ENCODE data around the gene KY. TPM values are rescaled to one million over a fixed set of nuclear protein-coding genes. Genes with fewer than 3 reads are reported as not detected.

The KY gene
- total and polyA plus RNA-seq, 10 of the 15 experiments (the other 5 are each of a cell fraction or from before 2014, with no cell fraction given), result 0.04 to 0.11 TPM; not detected in 8

- TF ChIP-seq LARP7 (IDR thresholded peaks at IDR 0.05), result no peak
- no peak for TF ChIP-seq SIN3A (IDR thresholded peaks at IDR 0.05; ENCODE audit: low read depth, low read length)
- no peak for TF ChIP-seq SMAD1 (IDR thresholded peaks at IDR 0.05; ENCODE audit: low read depth, partially characterized antibody)
These were observed 51.9 kb downstream of the KY start (continued) for GRCh38 chr3:134598763-134599545.

- in situ Hi-C loops (cut with MboI), result no loop called here
- no peak for TF ChIP-seq EP300 (IDR thresholded peaks at IDR 0.05; ENCODE audit: borderline replicate concordance in 1 of 2, control insufficient read depth in 1 of 2, low read depth in 2 of 2, low read length in 2 of 2)
- TF ChIP-seq, protein P1, sequence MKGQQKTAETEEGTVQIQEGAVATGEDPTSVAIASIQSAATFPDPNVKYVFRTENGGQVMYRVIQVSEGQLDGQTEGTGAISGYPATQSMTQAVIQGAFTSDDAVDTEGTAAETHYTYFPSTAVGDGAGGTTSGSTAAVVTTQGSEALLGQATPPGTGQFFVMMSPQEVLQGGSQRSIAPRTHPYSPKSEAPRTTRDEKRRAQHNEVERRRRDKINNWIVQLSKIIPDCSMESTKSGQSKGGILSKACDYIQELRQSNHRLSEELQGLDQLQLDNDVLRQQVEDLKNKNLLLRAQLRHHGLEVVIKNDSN (IDR thresholded peaks at IDR 0.05; ENCODE audit: borderline replicate concordance, extremely low read length, insufficient read depth, low read depth, low read length), result no peak
- TF ChIP-seq RELA (IDR thresholded peaks at IDR 0.05; ENCODE audit: borderline replicate concordance, partially characterized antibody), result no peak
- no peak for TF ChIP-seq NFIC (IDR thresholded peaks at IDR 0.05; ENCODE audit: low read depth, low read length)
- no peak for TF ChIP-seq IRF4 (IDR thresholded peaks at IDR 0.05; ENCODE audit: low read depth, low read length)
- TF ChIP-seq, protein P2, sequence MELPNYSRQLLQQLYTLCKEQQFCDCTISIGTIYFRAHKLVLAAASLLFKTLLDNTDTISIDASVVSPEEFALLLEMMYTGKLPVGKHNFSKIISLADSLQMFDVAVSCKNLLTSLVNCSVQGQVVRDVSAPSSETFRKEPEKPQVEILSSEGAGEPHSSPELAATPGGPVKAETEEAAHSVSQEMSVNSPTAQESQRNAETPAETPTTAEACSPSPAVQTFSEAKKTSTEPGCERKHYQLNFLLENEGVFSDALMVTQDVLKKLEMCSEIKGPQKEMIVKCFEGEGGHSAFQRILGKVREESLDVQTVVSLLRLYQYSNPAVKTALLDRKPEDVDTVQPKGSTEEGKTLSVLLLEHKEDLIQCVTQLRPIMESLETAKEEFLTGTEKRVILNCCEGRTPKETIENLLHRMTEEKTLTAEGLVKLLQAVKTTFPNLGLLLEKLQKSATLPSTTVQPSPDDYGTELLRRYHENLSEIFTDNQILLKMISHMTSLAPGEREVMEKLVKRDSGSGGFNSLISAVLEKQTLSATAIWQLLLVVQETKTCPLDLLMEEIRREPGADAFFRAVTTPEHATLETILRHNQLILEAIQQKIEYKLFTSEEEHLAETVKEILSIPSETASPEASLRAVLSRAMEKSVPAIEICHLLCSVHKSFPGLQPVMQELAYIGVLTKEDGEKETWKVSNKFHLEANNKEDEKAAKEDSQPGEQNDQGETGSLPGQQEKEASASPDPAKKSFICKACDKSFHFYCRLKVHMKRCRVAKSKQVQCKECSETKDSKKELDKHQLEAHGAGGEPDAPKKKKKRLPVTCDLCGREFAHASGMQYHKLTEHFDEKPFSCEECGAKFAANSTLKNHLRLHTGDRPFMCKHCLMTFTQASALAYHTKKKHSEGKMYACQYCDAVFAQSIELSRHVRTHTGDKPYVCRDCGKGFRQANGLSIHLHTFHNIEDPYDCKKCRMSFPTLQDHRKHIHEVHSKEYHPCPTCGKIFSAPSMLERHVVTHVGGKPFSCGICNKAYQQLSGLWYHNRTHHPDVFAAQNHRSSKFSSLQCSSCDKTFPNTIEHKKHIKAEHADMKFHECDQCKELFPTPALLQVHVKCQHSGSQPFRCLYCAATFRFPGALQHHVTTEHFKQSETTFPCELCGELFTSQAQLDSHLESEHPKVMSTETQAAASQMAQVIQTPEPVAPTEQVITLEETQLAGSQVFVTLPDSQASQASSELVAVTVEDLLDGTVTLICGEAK (IDR thresholded peaks at IDR 0.05; ENCODE audit: borderline replicate concordance), result no peak
- no peak for TF ChIP-seq RBBP5 (conservative IDR thresholded peaks at IDR 0.05)
- TF ChIP-seq HCFC1 (IDR thresholded peaks at IDR 0.05; ENCODE audit: low read length), result no peak
- TF ChIP-seq, protein P3, sequence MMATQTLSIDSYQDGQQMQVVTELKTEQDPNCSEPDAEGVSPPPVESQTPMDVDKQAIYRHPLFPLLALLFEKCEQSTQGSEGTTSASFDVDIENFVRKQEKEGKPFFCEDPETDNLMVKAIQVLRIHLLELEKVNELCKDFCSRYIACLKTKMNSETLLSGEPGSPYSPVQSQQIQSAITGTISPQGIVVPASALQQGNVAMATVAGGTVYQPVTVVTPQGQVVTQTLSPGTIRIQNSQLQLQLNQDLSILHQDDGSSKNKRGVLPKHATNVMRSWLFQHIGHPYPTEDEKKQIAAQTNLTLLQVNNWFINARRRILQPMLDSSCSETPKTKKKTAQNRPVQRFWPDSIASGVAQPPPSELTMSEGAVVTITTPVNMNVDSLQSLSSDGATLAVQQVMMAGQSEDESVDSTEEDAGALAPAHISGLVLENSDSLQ (IDR thresholded peaks at IDR 0.05), result no peak
- TF ChIP-seq RCOR1 (conservative IDR thresholded peaks at IDR 0.05; ENCODE audit: low read depth, low read length), result no peak
- no peak for TF ChIP-seq RAD21 (IDR thresholded peaks at IDR 0.05; ENCODE audit: insufficient read depth, low read depth, low read length)
- no peak for TF ChIP-seq POU2F2 (IDR thresholded peaks at IDR 0.05; ENCODE audit: borderline replicate concordance, low read depth, low read length)
- no peak for TF ChIP-seq JUND (IDR thresholded peaks at IDR 0.05; ENCODE audit: low read depth, low read length)
These were observed 53.3 kb downstream of the KY start for GRCh38 chr3:134597390-134597970.

More at GRCh38 chr3:134597390-134597970, 53.3 kb downstream of the KY start:
- H3K4me2 ChIP-seq (ENCODE audit: control insufficient read depth, insufficient read depth), result no peak overlapping the region
- no peaks in the 10 kb centered on the region for H3K27me3 ChIP-seq (replicated peaks in 1 of 2; ENCODE audit: control insufficient read depth in 2 of 2, insufficient read depth in 2 of 2, low read length in 1 of 2)
- no peak overlapping the region for H2AFZ ChIP-seq (ENCODE audit: control insufficient read depth, low read depth, low read length)
- ChIA-PET CTCF (interaction anchor here (1.2 kb wide), 1 partner anchor 19 kb away, joined by 4 read pairs; no protein-coding TSS in a partner anchor), RAD21 (ENCODE audit: unreplicated experiment) (interaction anchor here (1.0 kb wide), 1 partner anchor 906 kb away, joined by 4 read pairs; no protein-coding TSS in a partner anchor), SMC1A (ENCODE audit: uncharacterized antibody, unreplicated experiment) (interaction anchor here (1.2 kb wide), 1 partner anchor 155 kb away, joined by 4 read pairs; no protein-coding TSS in a partner anchor), POLR2A (no interaction called here)
- H3K36me3 ChIP-seq (ENCODE audit: control insufficient read depth in 2 of 2, insufficient read depth in 2 of 2, low read length in 1 of 2), result no peaks in the 10 kb centered on the region
- DNase-seq (ENCODE audit: low read depth, low spot score), result no peak
- H3K4me3 ChIP-seq, result no peak overlapping the region
- no peak for FAIRE-seq
- no TSS peak for BruUV-seq (replicated peaks)
- intact Hi-C loops (cut with micrococcal nuclease; ENCODE audit: unreplicated experiment), result no loop called here
- no peaks in the 10 kb centered on the region for H3K9me3 ChIP-seq (replicated peaks; ENCODE audit: control insufficient read depth, insufficient read depth, low read length)
- H3K27ac ChIP-seq (ENCODE audit: control insufficient read depth, insufficient read depth), result no peak overlapping the region
- 3% methylated on average over 2 of the region's 2 CpGs for WGBS (ENCODE audit: insufficient coverage, insufficient replicate concordance, low lambda C conversion rate, missing lambda C conversion rate)
- no peak overlapping the region for H3K9ac ChIP-seq (ENCODE audit: control insufficient read depth, insufficient read depth, low read length)
- H3K4me1 ChIP-seq (ENCODE audit: control insufficient read depth, insufficient read depth, low read length), result no peaks in the 10 kb centered on the region
- H4K20me1 ChIP-seq (ENCODE audit: control insufficient read depth, insufficient read depth), result no peaks in the 10 kb centered on the region
- H3K79me2 ChIP-seq (ENCODE audit: control insufficient read depth, insufficient read depth, low read length), result no peaks in the 10 kb centered on the region
- no peak for ATAC-seq
